Measurements from ENCODE around the gene ATG10.

Gene ATG10

GRCh38 chr5:82150559-82150958 is 178.7 kb downstream of the ATG10 start:
- no peak overlapping the region for H3K4me3 ChIP-seq (ENCODE audit: low read length)
- TF ChIP-seq ZNF274 (IDR thresholded peaks at IDR 0.05; ENCODE audit: low read depth, low read length) = no peak

DNA sequence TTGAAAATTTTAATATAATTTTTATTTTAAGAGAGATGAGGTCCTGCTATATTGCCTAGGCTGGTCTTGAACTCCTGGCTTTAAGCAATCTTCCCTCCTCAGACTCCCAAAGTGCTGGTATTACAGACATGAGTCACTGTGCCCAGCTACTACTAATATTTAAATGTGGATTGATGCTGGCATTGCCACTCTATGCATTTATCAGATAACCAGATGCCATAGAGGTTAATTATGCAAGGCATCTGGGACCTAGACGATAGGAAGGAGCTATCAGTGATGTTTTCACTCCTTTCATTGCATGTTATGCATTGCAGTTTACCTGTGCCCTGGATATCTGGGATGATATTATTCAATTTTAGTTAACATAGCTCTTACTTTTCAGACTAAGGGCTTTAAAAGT is 179.4 kb downstream of the ATG10 start:
- no peak overlapping the region for H3K4me3 ChIP-seq (ENCODE audit: low read length)
- TF ChIP-seq ZNF274 (IDR thresholded peaks at IDR 0.05; ENCODE audit: low read depth, low read length) = no peak

- TF ChIP-seq ZNF274 (IDR thresholded peaks at IDR 0.05; ENCODE audit: low read depth, low read length) = no peak
- H3K4me3 ChIP-seq (ENCODE audit: low read length) = no peak overlapping the region
Observed at GRCh38 chr5:82151662-82152061, 179.8 kb downstream of the ATG10 start.

DNA sequence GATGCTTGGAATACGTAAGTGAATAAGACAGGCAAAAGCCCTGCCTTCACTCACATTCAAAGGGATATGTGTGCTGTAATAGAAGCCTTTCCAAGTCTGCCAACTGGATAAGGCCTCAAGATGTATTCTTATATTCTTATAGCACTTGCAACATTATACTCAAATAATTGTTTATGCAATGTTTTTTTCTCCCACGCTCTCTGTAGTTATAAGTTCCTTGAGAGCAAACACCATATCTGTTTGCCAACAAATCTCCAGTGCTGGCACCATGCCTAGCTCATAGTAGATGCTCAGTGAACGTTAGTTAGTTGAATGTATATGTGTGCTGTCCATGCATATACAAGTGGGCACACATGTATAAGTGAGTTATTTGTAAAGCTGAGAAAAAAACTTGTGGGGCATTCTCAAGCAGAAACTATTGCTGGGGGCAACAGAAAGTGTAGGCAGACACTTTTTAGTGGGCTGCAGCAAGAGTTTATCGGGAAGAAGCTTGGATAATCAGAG is 181.2 kb downstream of the ATG10 start:
- no peak for TF ChIP-seq ZNF274 (IDR thresholded peaks at IDR 0.05; ENCODE audit: low read depth, low read length)
- H3K4me3 ChIP-seq (ENCODE audit: low read length) = no peak overlapping the region

DNA sequence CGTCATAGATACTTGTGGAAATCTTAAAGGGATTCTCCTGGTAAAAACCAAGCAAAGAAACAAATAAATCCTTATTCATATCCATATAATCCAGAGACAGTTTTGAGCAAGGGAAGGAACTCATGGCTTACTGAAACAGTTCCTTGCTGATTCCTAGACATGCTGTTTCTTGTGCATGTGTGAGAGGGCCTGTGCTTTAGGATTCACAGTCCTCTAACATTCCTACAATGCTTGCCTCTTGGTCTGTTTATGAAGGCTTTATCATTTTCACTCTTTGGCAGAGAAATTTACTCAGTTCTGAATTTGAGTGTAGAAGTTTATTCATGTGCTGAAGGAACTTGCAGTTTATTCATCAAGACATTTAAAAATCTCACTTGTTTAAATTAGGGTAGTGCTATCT is 183.0 kb downstream of the ATG10 start:
- no peak overlapping the region for H3K4me3 ChIP-seq (ENCODE audit: low read length)
- TF ChIP-seq ZNF274 (IDR thresholded peaks at IDR 0.05; ENCODE audit: low read depth, low read length) = no peak

- H3K4me3 ChIP-seq (ENCODE audit: low read length) = no peak overlapping the region
- no peak for TF ChIP-seq ZNF274 (IDR thresholded peaks at IDR 0.05; ENCODE audit: low read depth, low read length)
Observed at GRCh38 chr5:82155305-82155704, 183.5 kb downstream of the ATG10 start.

GRCh38 chr5:82156874-82157273 is 185.1 kb downstream of the ATG10 start:
- no peak for TF ChIP-seq ZNF274 (IDR thresholded peaks at IDR 0.05; ENCODE audit: low read depth, low read length)
- no peak overlapping the region for H3K4me3 ChIP-seq (ENCODE audit: low read length)

- TF ChIP-seq ZNF274 (IDR thresholded peaks at IDR 0.05; ENCODE audit: low read depth, low read length) = no peak
- no peak overlapping the region for H3K4me3 ChIP-seq (ENCODE audit: low read length)
Observed at GRCh38 chr5:82158755-82159413, 187.1 kb downstream of the ATG10 start.

GRCh38 chr5:82160948-82161347 is 189.1 kb downstream of the ATG10 start:
- no peak for TF ChIP-seq ZNF274 (IDR thresholded peaks at IDR 0.05; ENCODE audit: low read depth, low read length)

GRCh38 chr5:82162573-82162972 is 190.8 kb downstream of the ATG10 start:
- H3K4me3 ChIP-seq (ENCODE audit: low read length) = no peak overlapping the region
- no peak for TF ChIP-seq ZNF274 (IDR thresholded peaks at IDR 0.05; ENCODE audit: low read depth, low read length)

More at GRCh38 chr5:82160948-82161347, 189.1 kb downstream of the ATG10 start:
- no peak overlapping the region for H3K4me3 ChIP-seq (ENCODE audit: low read length)

- no peak overlapping the region for H3K4me3 ChIP-seq (ENCODE audit: low read length)
- no peak for TF ChIP-seq ZNF274 (IDR thresholded peaks at IDR 0.05; ENCODE audit: low read depth, low read length)
Observed at GRCh38 chr5:82163452-82164175, 191.8 kb downstream of the ATG10 start.

DNA sequence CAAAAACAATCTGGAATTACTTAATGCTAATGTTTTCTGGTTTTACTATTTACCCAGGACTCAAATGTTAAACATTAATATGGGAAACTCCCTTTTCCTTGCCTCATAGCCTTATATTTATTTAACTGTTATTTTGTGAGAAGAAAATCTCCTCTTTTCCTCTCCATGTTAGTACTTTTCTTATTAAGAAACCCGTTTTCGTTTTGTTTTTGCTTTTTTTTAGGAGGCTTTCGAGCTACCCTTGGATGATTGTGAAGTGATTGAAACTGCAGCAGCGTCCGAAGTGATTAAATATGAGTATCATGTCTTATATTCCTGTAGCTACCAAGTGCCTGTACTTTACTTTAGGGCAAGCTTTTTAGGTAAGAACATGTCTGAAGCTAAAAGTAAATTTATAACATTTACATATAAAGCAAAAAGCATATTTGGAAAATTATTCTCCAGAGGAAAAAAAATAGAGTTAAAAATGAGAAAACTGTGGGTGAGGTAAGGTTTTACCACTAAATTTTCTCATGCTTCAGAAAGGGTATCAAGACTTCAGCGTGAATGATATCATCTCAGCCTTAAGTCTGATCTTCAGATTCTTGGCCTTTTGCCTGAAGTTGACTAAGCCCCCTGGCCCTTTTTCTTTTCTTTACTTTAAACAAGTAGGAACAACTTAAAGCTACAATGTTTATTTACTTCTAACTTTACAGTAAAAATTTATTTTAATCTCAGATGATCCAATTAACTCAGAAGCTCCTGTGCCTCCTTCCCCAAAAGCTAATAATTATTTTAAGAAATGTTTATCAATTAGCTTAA is 192.6 kb downstream of the ATG10 start:
- H3K4me3 ChIP-seq (ENCODE audit: low read length) = no peak overlapping the region; the same call in 1 of the 2 replicates
- TF ChIP-seq ZNF274 (IDR thresholded peaks at IDR 0.05; ENCODE audit: low read depth, low read length) = no peak

DNA sequence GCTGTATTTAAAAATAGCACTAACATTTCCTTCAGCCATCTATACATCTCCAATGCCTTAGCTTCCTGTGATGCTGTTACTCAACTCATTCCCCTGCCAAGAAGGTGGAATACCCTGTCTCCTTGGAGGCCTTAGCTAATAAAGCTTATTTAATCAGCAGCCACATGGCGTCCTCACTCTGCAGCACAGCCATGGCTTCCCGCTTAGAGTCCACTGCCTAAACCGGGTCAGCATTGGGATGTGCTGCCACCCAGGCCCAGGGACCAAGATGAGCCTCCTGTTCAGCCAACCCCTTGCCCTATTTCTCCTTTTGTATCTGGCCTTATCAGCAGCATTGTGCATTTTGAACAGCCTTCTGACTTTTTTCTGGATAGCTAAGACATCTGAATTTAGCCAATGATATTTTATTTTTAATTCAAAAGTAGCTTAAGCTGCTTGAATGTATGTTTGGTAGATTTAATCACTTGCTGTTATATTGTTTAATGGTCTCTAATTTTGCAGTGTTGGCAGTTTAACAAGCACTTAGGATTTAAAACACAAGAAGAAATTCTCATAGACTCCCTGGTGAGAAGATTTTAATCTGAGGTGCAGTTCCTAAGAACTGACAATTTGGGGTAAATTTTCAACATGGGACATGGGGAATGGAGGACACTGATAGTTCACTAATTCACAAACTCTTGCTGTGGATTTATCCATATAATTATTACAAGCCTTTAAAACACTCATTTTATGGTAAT is 193.3 kb downstream of the ATG10 start:
- no peak overlapping the region for H3K4me3 ChIP-seq (ENCODE audit: low read length)
- TF ChIP-seq ZNF274 (IDR thresholded peaks at IDR 0.05; ENCODE audit: low read depth, low read length) = no peak
